Panc1 (cell line): ENCODE data around the gene HINT2.

Experiments used
- POLR2AphosphoS5 ChIP-seq: IDR thresholded peaks from 2 replicates; pipeline ENCODE4 v1.6.1; 2012; ENCODE audit warnings: mild to moderate bottlenecking, low read depth, low read length, moderate library complexity
- TF ChIP-seq, protein P1 (sequence below): fragments of 450-650 bp; IDR thresholded peaks from 2 replicates; pipeline ENCODE4 v1.5.1; 2017; ENCODE audit warnings: mild to moderate bottlenecking

GRCh38 chr9:35856206-35856605 lies 41.4 kb upstream of the HINT2 start:
- TF ChIP-seq, protein P1, sequence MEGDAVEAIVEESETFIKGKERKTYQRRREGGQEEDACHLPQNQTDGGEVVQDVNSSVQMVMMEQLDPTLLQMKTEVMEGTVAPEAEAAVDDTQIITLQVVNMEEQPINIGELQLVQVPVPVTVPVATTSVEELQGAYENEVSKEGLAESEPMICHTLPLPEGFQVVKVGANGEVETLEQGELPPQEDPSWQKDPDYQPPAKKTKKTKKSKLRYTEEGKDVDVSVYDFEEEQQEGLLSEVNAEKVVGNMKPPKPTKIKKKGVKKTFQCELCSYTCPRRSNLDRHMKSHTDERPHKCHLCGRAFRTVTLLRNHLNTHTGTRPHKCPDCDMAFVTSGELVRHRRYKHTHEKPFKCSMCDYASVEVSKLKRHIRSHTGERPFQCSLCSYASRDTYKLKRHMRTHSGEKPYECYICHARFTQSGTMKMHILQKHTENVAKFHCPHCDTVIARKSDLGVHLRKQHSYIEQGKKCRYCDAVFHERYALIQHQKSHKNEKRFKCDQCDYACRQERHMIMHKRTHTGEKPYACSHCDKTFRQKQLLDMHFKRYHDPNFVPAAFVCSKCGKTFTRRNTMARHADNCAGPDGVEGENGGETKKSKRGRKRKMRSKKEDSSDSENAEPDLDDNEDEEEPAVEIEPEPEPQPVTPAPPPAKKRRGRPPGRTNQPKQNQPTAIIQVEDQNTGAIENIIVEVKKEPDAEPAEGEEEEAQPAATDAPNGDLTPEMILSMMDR: no peak
- no peak for TF ChIP-seq POLR2AphosphoS5
